NCI-H748 (cell line): Measurements from ENCODE around the gene LEKR1.

Experiments
- DNase-seq: peaks from one replicate; lab custom pipeline; 2025; ENCODE audit not compliant: unreplicated experiment; lab: John Stamatoyannopoulos, UW

Gene LEKR1

GRCh38 chr3:156973954-156974353 is 147.8 kb downstream of the LEKR1 start:
- no peak for DNase-seq

DNA sequence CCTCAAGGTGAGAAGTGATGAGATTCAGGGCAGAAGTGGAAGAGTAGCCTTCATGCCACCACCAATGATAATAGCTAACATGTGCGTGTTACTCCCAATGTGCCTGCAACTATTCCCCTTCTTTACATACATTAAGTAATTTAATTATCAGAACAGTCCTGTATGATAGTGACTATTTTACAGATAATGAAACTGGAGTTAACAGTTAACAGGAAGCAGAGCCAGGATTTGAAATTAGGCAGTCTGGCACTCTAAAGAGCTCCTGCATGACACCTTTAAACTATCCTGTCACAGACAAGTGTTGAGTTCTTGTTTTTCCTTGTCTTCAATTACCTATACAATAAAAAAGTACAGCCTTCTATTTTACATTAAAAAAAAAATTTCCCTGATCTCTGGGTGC is 148.8 kb downstream of the LEKR1 start:
- DNase-seq = no peak

- DNase-seq = no peak
Measured at GRCh38 chr3:156975721-156976120, 149.6 kb downstream of the LEKR1 start.

GRCh38 chr3:156976933-156977332 is 150.8 kb downstream of the LEKR1 start:
- no peak for DNase-seq

- DNase-seq = no peak
Measured at GRCh38 chr3:156978481-156978961, 152.4 kb downstream of the LEKR1 start.

- no peak for DNase-seq
Measured at GRCh38 chr3:156981005-156981404, 154.9 kb downstream of the LEKR1 start.

- DNase-seq = no peak
Measured at GRCh38 chr3:156983559-156983958, 157.4 kb downstream of the LEKR1 start.

DNA sequence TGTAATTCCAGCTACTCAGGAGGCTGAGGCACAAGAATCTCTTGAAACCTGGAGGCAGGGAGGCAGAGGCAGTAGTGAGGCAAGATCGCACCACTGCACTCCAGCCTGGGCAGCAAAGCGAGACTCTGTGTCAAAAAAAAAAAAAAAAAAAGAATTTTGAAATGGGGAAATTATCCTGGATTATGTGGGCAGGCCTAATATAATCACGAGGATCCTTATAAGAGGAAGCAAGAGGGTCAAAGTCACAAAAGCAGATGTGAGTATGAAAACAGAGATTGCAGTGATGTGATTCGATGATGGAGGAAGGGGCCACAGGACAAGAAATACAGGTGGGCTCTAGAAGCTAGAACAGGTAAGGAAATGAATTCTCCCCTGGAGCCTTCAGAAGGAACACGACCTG is 159.6 kb downstream of the LEKR1 start:
- no peak for DNase-seq

GRCh38 chr3:156987946-156988345 is 161.8 kb downstream of the LEKR1 start:
- no peak for DNase-seq

DNA sequence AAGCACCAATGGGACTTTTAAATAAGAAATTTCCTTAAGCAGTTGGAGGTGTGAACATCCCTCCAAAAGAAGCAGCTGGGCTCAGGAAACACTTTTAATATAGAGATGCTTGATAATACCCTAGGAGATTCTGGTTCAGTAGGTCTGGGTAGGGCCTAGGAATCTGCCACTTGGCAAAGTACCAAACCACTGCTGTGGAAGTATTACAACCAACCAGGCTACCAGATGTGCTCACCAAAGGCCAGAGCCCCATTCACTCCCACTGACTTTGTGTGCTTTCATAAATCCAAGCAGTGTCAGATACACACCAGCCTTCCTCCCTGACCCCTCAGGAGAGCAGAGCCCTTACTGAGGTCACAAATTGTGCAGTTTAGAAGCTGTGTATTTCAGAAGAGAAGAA is 171.2 kb downstream of the LEKR1 start:
- no peak for DNase-seq

GRCh38 chr3:157001221-157001957 is 175.2 kb downstream of the LEKR1 start:
- no peak for DNase-seq

DNA sequence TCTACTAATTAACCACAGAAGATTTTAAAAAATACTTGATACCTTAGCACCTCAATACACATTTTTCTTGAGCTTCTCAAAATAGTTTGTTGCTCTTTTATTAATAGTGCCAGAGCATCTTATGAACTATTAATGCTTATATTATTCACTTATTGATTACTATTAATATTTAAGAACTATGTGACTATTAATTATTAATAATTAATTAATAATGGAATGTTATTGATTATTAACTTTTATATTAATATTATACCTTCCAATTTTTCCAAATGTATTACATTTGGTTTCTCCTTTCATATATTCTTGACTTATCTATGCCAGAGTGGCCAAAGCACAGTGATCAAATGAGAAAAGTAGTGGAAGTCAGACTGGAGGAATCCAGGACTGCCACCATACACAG is 195.5 kb downstream of the LEKR1 start:
- DNase-seq = no peak

DNA sequence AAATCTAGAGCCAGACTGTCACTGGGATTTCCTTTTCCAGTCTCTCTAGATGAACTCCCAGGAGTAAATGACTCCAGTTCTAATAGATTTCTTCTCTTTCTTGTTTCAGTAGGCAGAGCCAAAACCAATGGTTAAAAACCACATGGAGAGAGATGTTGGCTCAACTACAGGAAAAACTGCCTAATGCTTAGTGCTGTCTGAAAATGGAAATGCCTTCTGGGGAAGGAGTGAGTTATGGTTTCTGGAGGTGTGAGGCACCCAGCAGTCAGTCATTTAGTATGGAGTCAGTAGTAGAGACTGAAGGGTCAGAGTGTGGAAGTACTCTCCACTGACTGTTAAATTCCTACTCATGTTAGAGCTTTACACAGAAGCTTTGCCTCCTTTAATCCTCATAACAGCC is 197.1 kb downstream of the LEKR1 start:
- no peak for DNase-seq

GRCh38 chr3:157026091-157026490 is 199.9 kb downstream of the LEKR1 start:
- DNase-seq = no peak

- no peak for DNase-seq
Measured at GRCh38 chr3:157027861-157028745, 201.9 kb downstream of the LEKR1 start.

DNA sequence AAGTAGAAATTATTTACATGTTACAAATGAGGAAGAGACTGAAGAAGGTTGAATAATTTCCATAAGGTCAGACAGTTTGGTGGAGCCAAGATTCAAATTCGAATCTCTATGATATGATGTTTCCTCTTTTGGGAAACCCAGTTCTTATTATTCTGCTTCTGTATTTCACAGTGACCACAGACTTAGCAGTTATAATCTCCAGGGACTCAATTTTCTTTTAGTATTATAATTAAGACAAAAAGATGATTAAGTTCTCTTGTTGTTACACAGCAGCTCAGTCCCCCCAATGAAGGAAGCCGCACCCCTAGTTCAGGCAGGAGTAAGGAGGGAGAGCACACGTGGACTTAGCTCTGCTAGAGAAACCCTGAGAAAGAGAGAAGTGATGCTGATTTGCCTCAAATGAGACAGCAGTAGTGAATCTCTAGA is 203.2 kb downstream of the LEKR1 start:
- DNase-seq = no peak

- DNase-seq = no peak
Measured at GRCh38 chr3:157030712-157031111, 204.6 kb downstream of the LEKR1 start.

- DNase-seq = no peak
Measured at GRCh38 chr3:157033001-157033400, 206.8 kb downstream of the LEKR1 start.

- DNase-seq = no peak
Measured at GRCh38 chr3:157040456-157040855, 214.3 kb downstream of the LEKR1 start.

DNA sequence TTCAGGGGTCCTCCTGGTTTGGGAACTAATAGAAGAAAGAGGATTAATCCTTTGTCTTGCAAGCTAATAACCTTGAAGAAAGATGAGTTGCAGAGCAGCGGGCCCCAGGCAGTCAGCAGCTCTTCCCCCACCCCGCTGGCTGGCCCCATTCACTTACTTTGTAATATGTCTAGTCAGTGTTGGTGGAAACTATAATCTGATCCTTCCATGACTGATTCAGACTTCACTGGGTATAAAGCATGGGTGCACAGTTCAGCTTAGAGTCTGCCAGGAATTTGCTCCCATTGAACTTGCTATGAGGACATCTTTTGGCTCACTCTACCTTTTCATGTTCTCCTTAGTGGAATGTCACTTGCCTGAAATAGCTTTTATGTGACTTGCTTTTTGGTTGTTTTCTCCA is 216.1 kb downstream of the LEKR1 start:
- no peak for DNase-seq

DNA sequence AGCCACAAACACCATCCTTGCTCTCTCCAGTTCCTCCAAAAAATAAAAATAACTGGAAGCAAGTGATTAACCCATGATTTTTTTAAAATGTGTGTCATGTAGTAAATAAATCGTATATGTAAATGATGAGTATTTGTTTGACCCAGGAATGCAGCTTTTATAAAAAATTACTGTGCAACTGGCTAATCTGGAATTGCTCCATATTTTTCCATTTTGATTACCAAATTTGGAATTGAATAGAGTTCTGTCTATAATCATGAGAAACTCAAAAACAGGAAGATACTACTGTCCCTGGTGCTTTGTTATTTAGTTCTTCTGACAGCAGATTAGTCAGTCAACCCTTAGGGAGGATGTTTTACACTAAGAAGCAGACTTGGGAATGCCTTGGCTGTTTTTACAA is 217.6 kb downstream of the LEKR1 start:
- no peak for DNase-seq

GRCh38 chr3:157045238-157045850 is 219.2 kb downstream of the LEKR1 start:
- DNase-seq = peak; percentile 23
